ENCODE data around the gene SCGB1D4. TPM values are rescaled to one million over a fixed set of nuclear protein-coding genes. Genes with fewer than 3 reads are reported as not detected.

Gene SCGB1D4
- not detected in 2 replicates for total RNA-seq

GRCh38 chr11:62298975-62299374, at the start of gene SCGB1D4:
Gene SCGB1D4 (minus strand): TSS chr11:62299075. CDS start chr11:62299010, 65 bp downstream.

GRCh38 chr11:62337303-62338181, 38.7 kb upstream of the SCGB1D4 start, which contains the start of gene ASRGL1:
Gene ASRGL1 (plus strand): TSS chr11:62337448. CDS start chr11:62337978, 530 bp downstream.

GRCh38 chr11:62269654-62270278, 29.1 kb downstream of the SCGB1D4 start, which contains the start of gene SCGB2A2:
Gene SCGB2A2 (plus strand): TSS chr11:62270158. CDS start chr11:62270217, 59 bp downstream.

Other genes starting within 250 kb of the SCGB1D4 start
- 21.8 and 31.2 TPM in 2 replicates for gene INCENP, start 175.1 kb downstream of the SCGB1D4 start, total RNA-seq
- not detected in 2 replicates for gene SCGB1D1, start 108.9 kb downstream of the SCGB1D4 start, total RNA-seq
- gene SCGB2A1, start 90.4 kb downstream of the SCGB1D4 start, total RNA-seq, result not detected in 2 replicates
- not detected in 2 replicates for gene SCGB1D2, start 56.8 kb downstream of the SCGB1D4 start, total RNA-seq
- not detected in 2 replicates for gene SCGB2A2, start 28.9 kb downstream of the SCGB1D4 start, total RNA-seq
- 28.6 and 37.1 TPM in 2 replicates for gene ASRGL1, start 38.4 kb upstream of the SCGB1D4 start, total RNA-seq
- gene SCGB1A1, start 120.0 kb upstream of the SCGB1D4 start, total RNA-seq, result not detected in 2 replicates
- 274 and 293 TPM in 2 replicates for gene AHNAK, start 247.7 kb upstream of the SCGB1D4 start, total RNA-seq

Data from epithelial cell of umbilical artery (primary cell).